HG03039 (cell line): ENCODE results near the gene ZBTB3.
"Not testable (repeated sequence)": the region's sequence is repeated elsewhere in the genome, so short reads cannot be mapped to it uniquely, and the experiment has no call there.

Experiments
- ATAC-seq: cut with Tn5 transposase; IDR thresholded peaks from one replicate; pipeline ENCODE4 v1.9.1; 2021; ENCODE audit warnings: mild to moderate bottlenecking, moderate library complexity; ENCODE audit not compliant: unreplicated experiment

ZBTB3 gene

DNA sequence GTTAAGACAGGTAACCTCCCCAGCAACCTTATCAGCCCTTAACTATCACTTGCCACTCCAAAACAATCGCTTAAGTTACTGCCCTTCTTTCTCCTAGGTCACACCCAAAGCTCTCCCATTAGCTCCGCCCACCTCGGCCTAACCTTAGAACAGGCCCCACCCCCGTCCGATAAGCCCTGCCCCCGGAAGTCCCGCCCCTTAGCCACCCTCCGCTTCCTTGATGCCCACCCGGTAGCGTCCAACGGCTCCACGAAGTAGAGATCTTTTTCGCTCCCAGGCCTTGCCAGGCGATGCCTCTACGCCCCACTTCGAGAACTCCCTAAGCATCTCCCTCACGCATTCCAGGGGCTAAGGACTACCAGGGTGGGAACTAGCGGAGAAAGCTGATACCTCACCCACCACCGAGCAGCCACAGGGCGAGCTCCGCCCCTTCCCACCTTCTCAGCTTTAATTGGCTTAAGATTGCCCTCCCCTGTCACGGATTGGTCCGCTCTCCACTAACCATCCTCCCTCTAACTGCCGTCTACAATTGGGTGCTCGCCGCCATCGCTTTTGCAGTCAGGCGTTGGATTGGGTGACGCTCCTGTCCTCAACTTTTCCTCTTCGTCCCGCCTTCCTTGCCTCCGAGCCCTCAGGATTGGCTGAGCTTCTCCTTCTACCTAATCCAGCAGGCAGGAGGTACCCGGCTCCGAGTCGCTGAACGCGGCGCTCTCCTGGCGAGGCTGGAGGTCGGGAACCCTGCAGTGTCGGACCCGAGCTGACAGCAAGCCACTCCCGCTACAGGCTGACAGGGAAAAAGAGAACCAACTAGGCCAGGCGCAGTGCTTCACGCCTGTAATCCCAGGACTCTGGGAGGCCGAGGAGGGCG, at the start of gene ZBTB3:
TSS of gene ZBTB3 (minus strand) at position 425 of the 868 bp plus-strand sequence. CDS start 496 bp downstream, outside the sequence.
- peak; percentile 94 for ATAC-seq

GRCh38 chr11:62801071-62801470, 47.1 kb upstream of the ZBTB3 start:
- ATAC-seq = no peak

DNA sequence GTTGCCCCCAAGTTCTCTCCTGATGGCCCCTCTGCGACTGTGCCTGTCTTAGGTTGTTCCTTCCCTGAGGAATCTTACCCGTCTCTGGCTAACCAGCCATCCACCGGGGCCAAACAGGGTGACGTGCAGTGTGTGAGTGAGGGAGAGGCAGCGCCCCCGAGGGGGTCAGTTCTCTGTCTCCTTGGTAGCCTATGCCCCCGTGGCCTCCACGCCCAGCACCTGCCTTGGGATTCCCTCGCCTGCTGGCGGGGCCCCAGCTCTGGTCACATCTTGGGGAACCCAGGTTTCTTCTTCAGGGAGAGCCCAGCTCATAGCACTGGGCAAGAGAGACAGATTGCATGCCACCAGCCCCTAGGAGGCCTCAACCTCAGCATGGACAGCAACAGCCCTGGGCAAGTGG, 45.5 kb upstream of the ZBTB3 start:
- ATAC-seq = no peak

DNA sequence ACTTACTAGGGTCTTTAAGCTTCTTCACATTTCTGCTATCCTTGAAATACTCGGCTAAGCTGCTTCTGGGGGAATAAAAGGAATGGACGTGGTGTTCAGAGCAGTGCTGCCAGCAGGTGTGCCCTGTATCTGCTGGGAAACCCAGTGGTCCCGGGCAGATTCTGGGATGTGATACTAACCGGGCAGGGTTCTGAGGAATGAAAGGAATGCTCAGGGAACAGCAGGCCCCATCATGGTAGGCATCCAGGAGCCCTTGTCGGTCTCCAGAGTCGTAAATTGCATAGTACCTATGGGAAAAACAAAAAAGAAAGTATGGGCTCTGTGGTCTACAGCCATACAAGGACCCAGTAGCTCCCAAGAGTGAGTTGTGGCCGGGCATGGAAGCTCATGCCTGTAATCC, 42.3 kb upstream of the ZBTB3 start:
- ATAC-seq = no peak

- no peak for ATAC-seq
These were observed 40.3 kb upstream of the ZBTB3 start for GRCh38 chr11:62794201-62794775.

DNA sequence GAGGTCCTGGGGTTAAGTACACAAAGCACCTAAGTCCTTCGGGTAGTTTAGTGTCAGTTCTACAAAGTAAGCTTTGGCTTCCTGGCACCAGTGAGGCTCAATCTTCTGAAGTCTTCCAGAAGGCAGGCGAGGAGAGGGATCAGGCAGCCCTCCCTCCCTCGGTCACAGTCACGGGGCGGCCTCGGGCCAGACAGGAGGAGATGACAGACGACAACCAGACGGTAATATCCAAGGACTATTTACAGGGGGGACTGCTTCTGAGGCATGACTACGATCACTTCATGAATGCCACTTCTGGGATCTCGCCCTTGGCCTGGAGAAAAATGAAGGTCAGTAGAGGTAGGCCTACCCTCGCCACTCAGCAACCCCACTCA, 38.2 kb upstream of the ZBTB3 start:
- ATAC-seq = no peak

DNA sequence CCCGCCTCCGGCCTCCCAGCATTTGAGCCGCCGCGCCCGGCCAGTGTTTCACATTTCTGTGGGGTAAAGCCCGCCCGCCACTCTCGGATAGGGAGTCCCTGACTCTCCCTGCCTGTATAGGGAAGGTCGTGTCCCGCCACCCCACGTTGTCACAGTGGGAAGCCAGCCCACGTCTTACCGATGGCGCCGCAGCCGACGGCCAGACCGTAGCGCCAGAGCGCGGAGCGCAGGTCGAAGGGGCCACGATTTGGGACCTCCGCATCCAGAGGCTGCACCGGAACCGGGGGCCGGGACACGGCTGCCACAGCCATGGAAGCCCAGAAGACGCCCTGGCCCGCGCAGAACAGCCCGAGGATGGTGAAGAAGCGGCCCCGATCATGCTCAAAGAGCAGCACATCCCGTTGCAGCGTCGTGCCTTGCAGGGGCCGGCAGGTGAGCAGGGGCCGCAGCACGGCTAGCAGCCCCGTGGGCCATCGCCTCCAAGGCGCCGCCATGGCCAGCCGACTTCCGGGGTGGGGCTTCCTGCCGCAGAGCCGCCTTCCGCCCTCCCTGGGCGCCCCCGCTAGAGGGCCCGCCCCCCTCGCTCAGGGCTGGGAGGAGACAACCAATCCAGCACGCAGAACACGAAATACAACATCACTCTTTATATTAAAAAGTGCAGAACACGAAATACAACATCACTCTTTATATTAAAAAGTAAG, 37.7 kb upstream of the ZBTB3 start, which contains the start of gene TMEM223:
TSS of gene TMEM223 (minus strand) at position 506 of the 701 bp plus-strand sequence. CDS start at position 494, 12 bp downstream.
- peak; percentile 55 for ATAC-seq

DNA sequence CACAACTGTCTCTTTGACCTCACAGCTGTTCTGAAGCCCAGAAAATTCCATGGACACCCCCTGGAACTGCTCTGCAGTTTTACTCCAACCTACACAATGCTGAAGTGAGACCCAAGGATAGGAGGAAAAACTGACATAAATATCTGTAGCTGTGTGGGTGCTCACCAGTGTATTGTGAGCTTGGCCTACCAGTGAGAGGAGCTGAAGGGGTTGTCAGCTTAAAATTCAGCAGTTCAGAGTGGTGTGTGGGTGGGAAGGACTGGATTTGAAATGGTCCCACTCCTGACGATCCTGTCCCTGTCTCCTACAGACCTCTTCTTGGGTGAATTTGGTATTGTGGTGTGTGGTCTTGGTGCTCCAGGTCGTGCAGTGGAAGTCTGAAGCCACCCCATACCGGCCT, 35.6 kb upstream of the ZBTB3 start:
- ATAC-seq = no peak

- no peak for ATAC-seq
These were observed 35.0 kb upstream of the ZBTB3 start for GRCh38 chr11:62788991-62789390.

DNA sequence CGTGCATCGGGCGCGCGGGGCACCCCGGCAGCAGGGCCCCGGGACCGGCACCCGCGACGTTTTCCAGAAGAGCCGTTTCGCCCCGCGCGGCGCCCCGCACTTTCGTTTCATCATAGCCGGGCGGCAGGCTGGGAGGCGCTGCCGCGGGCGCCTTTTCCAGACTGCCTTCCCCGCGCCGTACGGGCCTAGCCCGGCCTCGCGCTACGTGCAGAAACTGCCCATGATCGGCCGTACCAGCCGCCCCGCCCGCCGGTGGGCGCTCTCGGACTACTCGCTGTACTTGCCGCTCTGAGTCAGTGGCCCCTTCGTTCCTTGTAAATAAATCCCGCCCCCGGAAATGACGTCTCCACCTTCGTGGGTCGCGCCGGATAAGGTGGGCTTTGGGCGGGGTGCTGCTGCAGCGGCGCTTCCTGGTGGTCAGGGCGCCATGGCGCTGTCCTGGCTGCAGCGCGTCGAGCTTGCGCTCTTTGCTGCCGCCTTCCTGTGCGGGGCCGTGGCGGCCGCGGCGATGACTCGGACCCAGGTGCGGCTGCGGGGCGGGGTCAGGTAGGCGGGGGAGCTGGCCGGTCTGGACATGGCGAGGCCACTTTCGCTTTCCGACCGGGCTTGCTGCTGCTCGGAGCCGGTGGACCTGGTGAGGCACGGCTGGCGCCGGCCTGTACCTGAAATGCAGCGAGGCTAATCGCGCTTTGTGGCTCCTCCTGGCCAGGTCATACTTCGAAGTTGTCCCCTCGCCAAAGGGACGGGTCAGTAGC, 33.2 kb upstream of the ZBTB3 start, which contains the start of gene TMEM179B:
TSS of gene TMEM179B (plus strand) at position 398 of the 755 bp plus-strand sequence. CDS start at position 428, 30 bp downstream.
- peak; percentile 64 for ATAC-seq

GRCh38 chr11:62786318-62787004, 32.5 kb upstream of the ZBTB3 start:
- peak; percentile 46 for ATAC-seq

DNA sequence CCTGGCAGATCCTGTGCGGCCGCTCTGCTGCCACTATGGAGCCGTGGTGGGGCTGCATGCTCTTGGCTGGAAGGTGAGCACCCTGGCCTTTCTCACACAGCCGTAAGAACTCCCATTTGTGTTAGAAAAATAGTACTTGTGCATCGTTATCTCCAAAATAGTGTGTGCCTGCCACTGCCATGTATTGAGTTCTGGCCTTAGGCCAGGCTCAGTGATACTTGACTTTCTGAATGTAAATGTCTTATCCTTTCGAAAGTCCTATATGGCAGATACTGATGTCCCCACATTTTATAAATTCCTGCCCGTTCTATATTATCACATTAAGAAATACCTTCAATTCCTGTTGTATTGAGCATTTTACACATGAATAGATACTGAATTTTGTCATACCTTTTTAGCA, 28.8 kb upstream of the ZBTB3 start:
- no peak for ATAC-seq

GRCh38 chr11:62778441-62778840, 24.5 kb upstream of the ZBTB3 start:
- ATAC-seq = no peak

DNA sequence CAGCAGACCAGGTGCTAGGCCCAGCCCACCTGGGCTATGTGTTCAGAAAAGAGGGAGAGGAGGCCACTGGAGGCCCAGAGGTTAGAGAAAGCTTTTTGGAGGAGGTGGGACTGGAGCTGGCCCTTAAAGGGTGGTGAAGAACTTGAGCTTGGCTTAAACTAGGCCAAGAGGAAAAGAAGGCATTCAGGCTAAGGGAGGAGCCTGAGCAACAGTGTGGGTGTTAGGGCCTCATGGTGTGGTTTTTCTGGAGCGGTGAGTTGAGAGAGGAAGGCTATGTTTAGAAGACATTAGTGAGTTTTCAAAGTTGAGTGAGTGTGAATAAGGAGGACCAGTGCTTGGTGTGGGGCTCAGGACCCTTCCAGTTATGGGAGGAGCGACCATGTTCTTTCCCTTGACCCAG, 23.4 kb upstream of the ZBTB3 start:
- no peak for ATAC-seq

DNA sequence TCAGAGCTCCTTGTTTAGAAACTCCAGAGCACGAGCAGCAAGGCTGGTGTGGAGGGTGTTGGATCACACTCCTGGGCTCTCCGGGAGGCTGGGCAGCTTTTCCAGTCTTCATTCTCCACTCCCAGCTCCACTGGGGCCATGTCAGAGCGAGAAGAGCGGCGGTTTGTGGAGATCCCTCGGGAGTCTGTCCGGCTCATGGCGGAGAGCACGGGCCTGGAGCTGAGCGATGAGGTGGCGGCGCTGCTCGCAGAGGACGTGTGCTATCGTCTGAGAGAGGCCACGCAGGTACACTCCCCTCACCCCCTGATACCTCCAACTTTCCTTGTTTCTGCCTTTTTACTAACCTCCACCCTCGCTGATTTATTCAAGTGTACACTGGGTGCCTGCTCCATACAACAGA, 21.7 kb upstream of the ZBTB3 start:
- ATAC-seq = no peak

DNA sequence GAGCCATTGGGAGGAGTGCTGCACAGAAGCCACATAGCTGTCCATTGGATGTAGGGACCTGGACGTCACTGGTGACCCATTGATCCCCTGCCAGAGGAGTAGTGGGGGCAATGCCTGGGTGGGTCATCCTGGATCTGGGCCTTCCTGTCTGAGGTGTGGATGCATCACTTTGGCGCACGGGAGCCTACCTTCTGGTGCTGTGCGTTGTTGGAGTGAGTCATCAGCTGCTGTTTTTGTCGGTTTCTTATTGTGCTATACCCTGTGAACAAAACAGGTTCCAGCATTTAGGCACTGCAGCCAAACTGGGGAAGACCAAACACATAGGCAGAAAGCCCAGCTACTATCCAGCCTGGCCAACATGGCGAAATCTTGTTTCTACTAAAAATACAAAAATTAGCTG, 20.4 kb upstream of the ZBTB3 start:
- ATAC-seq = no peak

- peak; percentile 75 for ATAC-seq
These were observed 17.4 kb upstream of the ZBTB3 start, which contains the start of gene TAF6L for GRCh38 chr11:62771144-62772021. TSS of gene TAF6L (plus strand) at chr11:62771396. CDS start at chr11:62775784, 4,388 bp downstream.

DNA sequence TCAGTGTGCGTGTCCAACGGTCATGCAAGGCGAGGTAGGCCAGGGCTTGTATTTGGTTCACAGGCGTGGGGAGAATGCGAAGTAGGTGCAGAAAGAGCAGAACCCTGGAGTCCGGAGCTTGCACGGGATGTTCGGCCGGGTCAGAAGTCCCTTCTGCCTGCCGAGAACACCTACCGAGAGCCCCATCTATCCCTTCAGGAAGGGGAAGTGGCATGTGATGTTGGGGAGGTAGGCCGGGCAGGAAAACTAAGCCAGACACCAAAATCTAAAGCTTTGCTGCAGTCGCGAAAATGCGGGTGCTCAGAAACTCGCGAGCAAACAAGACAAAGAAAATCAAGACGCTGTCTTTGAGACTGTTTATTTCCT, 16.8 kb upstream of the ZBTB3 start:
- no peak for ATAC-seq

DNA sequence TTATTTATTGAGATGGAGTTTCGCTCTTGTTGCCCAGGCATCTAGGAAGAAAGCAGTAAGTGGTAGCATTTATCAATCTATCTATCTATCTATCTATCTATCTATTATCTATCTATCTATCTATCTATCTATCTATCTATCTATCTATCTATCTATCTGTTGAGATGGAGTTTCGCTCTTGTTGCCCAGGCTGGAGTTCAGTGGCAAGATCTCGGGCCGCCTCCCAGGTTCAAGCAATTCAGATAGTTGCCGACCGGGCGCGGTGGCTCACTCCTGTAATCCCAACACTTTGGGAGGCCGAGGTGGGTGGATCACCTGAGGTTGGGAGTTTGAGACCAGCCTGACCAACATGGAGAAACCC, 6.9 kb upstream of the ZBTB3 start:
- not testable (repeated sequence) for ATAC-seq
